Activated gamma-delta T cell treated with anti-CD3 and anti-CD28 coated beads, Interleukin-2, amount 50 U/mL, for 16 hours (primary cell): ENCODE measurements around the gene FABP7.
"Not testable (repeated sequence)": the region's sequence is repeated elsewhere in the genome, so short reads cannot be mapped to it uniquely, and the experiment has no call there.

Experiments
- DNase-seq: peaks from one replicate; pipeline ENCODE4 v3.0.0-alpha.2; 2020; ENCODE audit warnings: low read depth

The FABP7 gene

GRCh38 chr6:122779667-122780066, at the start of gene FABP7:
Gene FABP7, plus strand, starts transcription at chr6:122779716. Its CDS starts 79 bp downstream, at chr6:122779795.
- no peak for DNase-seq

DNA sequence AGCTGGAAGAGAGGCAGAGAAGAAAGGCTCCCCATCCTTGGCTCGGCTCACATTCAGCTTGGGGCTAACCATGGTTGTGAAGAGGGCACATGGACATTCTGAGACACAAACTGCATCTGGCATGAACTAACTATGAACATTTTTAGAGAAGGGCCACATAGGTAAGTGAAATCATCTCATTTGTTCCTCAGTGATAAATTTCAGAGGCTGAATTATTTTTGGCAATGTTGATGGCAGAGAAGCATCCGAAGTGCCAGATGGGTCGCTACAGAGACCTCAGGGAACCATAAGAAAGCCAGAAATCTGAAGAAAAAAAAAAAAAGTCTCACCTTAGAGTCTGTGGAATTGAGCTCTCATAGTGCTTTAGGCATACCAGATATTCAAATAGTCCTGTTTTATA, 49.2 kb upstream of the FABP7 start:
- no peak for DNase-seq

GRCh38 chr6:122730775-122731386, 48.6 kb upstream of the FABP7 start:
- DNase-seq: no peak

DNA sequence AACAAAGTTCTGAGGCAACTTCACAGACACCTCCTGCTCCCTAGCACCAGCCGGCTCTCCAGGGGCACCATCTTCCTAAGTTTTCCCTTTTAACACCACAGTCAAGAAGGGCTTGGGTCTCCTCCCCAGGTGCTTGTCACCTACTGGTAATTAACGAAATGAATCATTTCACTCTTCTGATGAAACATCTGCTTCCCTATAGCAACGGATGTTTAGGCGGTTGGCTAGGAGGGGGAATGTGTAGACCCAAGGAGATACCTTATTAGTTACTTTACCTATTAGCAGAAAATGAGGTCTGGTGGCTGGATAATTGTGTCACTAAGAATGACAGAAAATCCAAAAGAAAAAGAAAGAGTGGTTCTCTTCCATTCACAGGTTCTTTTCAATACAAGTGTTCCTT, 46.3 kb upstream of the FABP7 start:
- DNase-seq: no peak

DNA sequence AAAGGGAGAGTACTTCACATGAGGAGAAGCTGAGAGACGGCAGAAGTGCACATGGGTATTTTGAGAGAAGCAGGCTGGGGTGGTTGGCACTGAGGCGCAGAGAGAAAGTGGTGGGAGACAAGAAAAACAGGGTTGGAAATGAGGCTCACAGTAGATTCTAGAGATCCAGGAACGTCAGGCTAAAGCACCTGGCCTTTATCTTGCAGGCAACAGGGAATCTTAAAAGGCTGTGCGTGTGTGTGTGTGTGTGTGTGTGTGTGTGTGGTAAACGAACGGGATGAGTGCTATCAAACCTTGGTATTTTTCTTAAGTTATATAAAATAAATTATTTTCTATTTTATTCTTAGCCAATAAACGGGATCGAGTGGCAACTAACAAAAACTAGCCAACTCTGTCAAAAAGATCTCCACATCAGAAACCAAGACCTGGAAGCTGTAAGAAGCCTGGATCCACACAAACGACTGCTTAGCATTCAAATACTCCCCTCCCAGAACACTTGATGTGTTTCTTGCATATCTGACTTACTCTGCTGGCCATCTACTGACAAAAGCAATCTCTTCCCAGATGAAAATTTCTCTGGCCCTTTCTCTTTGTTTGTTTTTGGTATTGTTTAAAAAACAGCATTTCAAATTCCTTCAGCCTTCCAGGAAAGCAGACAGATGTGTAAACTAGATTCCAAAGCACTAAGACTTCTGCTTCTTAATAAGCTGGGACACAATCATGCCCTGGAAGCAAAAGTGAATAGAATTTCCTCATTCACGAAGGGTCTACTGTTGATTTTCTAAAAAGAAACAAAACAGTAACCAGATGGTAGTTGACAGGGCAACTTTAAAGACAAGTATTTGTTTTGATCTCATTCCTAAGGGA, 44.8 kb upstream of the FABP7 start:
- no peak for DNase-seq

DNA sequence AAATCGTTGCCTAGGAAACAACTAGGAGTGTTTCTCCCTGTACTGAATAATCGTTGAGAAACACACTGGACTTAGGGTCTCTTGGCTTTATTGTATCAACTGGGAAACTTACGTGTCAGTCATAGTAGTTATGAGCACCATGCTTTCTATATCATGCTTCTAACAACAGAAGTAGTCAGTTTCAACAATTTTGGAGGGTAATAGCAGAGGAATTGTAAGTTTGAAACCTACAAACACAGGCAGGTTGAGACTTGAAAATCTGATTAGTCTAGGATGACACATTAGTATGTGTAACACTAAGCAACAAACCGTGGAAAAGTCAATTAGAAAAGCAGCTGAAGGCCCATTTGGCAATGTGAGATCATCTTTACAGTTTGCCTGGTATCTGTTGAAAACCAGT, 43.9 kb upstream of the FABP7 start:
- no peak for DNase-seq

GRCh38 chr6:122736163-122736562, 43.4 kb upstream of the FABP7 start:
- DNase-seq: no peak

DNA sequence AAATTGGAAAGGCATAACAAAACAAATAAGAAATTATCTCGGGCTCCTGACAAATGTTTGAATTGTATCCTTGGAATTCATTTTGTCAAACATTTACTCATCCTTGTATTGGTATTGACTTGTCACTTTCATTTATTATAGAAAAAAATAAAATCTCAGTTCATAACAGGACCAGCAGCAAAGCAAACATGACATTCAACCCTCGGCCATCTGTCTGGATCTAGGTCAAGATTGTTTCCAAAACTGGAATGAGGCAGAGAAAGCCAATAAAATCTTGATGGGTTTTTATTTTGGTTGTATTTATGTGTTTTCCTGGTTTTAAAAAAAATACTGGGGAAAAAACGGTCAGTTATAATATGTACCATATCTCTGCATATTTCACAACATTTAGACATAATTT, 42.9 kb upstream of the FABP7 start:
- no peak for DNase-seq

GRCh38 chr6:122740091-122740490, 39.4 kb upstream of the FABP7 start:
- DNase-seq: no peak

- no peak for DNase-seq
Observed at GRCh38 chr6:122740936-122741335, 38.6 kb upstream of the FABP7 start.

DNA sequence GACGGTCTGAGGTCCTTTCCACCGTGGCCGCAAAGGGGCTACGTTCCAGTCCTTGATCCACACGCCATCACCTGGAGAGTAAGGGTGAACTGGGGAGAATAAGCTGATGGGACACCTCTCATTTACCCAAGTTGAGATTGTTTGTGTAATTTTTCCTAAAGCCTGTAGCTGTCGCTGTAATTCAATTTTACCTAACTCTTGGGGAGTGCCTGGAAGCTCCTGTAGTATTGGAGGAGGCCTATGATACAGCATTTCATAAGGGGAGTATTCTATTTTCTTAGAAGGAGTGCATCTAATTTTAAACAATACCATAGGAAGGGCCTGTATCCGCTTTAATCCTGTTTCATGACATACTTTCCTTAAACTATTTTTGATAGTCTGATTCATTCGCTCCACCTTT, 35.3 kb upstream of the FABP7 start:
- not testable (repeated sequence) for DNase-seq

DNA sequence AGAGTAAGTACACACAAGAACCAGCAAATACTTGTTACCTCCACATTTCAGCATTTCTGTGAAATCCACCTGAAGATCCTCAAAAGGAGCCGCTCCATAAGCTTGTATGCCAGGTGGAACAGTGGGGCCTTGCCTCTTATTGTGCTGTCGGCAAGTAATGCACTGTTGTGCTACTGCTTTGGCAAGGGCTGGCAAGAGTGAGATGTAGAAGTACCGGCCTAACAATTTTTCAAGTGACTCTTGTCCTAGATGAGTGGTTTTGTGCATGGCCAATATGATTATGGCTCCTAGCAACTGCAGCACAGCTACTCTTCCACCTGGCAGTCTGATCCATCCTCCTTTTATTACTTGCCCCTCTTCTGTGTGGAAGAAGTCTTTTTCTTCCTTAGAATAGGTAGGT, 34.7 kb upstream of the FABP7 start:
- not testable (repeated sequence) for DNase-seq

- no peak for DNase-seq
Observed at GRCh38 chr6:122746688-122747087, 32.8 kb upstream of the FABP7 start.

GRCh38 chr6:122747573-122747972, 31.9 kb upstream of the FABP7 start:
- no peak for DNase-seq

DNA sequence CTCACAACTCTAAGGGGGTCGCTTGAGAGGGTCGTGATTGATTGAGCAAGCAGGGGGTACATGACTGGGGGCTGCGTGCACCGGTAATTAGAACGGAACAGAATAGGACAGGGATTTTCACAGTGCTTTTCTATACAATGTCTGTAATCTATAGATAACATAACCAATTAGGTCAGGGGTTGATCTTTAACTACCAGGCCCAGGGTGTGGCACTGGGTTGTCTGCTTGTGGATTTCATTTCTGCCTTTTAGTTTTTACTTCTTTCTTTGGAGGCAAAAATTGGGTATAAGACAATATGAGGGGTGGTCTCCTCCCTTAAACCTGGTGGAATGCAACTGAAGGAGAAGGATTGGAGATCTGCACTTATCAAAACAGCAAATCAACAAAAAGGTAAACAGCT, 30.6 kb upstream of the FABP7 start:
- DNase-seq: not testable (repeated sequence)

GRCh38 chr6:122749451-122750050, 30.0 kb upstream of the FABP7 start:
- no peak for DNase-seq

GRCh38 chr6:122751326-122751725, 28.2 kb upstream of the FABP7 start:
- DNase-seq: no peak

DNA sequence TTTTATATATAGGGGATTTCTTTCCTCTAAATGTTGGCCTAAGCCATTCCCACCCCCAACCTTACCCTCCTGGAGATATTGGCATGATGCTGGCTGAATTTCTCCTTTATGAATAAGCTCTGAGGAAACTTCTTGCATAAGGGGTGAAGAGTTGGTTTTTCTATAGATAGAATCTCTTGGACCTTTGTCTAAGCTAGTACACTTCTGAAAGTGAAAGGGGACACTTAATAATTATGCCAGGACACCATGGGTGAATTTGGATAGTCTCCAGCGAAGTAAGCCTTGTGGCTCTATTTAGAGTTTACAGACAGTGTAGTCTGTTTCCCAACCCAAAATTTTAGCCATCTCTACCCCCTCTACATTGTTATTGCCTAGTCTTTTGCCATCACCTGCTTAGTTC, 27.1 kb upstream of the FABP7 start:
- DNase-seq: no peak

DNA sequence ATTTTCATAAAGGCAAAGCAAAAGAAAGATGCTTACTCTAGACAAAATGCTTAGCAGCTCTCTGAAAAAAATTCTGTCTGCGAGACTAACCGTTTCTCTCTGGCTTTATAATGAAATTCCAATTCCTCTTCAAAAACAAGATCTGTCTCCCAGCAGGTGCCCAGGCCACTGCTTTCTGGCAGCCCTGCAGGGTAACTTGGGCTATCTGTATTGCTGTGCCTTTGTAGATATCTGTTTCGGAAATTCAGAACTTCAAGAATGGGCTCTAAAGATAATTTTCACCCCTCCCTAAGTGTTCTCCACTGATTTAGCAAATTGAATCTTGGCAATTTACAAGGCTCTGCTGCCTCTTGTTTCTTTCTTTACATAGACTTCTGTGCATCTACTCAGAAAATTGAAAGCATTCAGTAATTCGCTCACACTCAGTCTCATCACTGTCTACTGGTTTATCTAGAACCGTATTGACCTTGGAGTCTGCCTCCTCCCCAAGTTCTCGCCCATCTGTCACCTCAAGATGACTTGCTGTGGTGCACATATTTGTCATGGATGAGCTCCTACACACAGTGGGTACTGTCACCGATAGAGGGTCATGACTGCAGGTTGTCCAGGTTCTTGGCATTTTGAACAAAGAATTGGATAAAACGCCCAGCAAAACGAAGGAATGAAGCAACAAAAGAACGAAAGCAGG, 26.4 kb upstream of the FABP7 start:
- no peak for DNase-seq

DNA sequence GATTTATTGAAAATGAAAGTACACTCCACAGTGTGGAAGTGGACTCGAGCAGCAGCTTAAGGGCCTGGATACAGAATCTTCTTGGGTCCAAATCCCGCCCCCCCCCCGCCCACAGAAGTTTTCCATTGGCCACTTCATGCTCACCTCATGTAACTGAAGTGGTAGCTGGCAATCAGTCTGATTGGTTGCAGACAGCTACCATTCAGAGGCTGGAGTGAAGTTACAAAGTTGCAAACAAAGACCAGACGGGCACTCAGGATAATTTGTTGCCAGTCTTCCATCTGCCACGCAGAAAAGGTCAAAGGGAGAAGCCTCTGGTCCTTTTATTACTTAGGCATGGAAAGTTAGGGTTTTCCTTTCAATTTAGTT, 25.8 kb upstream of the FABP7 start:
- no peak for DNase-seq

DNA sequence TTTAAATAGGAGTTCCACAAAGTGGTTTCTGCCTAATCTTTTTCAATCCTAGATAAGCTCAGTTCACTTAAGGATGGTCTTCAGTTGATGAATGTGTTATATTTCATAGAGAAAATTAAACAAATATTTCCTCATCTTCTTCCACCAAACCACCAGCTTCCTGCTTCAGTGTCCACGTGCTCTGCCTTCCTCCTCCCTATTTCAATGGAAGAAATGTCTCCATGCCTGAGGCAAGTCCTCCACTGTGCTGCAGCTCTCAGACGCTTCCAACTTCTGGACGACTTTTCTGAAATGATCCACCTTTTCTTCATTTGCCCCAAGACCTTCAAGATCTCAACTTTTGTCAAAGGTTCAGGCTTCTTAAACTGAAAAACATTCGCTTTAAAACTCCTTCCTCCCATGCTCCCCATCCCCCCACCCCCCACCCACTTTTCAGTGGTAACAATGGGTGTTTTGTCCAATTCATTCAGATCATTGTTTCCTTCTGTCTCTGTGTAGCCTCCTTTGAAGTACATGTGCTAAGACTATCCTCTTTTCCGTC, 25.3 kb upstream of the FABP7 start:
- DNase-seq: no peak

GRCh38 chr6:122755901-122756300, 23.6 kb upstream of the FABP7 start:
- DNase-seq: no peak
